ENCODE measurements around the gene CPS1. TPM values are rescaled to one million over a fixed set of nuclear protein-coding genes. Genes with fewer than 3 reads are reported as not detected.

Gene CPS1
- total RNA-seq, 4 donors from 2014 or later: 1.5 to 2.4 (median 1.8) TPM

DNA sequence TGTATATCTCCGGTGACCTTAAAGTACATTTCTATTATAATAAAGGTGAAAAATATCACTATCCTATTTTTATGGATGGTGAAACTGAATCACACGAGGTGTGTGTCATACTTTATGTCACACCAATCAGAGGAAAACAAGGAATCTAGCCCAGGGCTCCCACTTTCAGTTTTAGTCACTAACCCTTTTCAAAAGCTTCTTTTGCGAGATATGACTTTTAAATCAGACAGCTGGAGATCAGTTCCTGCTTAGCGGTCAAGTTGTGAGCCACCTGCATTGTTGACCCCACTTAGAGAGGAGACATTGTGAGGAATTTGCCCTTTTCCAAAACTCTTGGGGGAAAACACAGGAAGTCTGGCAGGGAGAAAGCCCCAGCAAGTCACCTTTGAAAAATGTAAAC, 70.5 kb downstream of the CPS1 start:
- ATAC-seq: no peak
- Histone ChIP-seq H3K36me3 (no peaks in the 10 kb centered on the region), H3K4me1 (no peaks in the 10 kb centered on the region), H3K9me3 (no peaks in the 10 kb centered on the region), H3K27ac (no peak overlapping the region), H3K4me3 (no peak overlapping the region), H3K27me3 (no peaks in the 10 kb centered on the region)
- WGBS, 2 donors (ENCODE audit: low coverage in 1 of 2): 43 to 49% methylated on average over 4 of the region's 4 CpGs
- TF ChIP-seq EP300 (IDR thresholded peaks at IDR 0.05) (no peak), POLR2AphosphoS5 (IDR thresholded peaks at IDR 0.05) (no peak), POLR2A (IDR thresholded peaks at IDR 0.05) (no peak), CTCF (IDR thresholded peaks at IDR 0.05) (no peak)

DNA sequence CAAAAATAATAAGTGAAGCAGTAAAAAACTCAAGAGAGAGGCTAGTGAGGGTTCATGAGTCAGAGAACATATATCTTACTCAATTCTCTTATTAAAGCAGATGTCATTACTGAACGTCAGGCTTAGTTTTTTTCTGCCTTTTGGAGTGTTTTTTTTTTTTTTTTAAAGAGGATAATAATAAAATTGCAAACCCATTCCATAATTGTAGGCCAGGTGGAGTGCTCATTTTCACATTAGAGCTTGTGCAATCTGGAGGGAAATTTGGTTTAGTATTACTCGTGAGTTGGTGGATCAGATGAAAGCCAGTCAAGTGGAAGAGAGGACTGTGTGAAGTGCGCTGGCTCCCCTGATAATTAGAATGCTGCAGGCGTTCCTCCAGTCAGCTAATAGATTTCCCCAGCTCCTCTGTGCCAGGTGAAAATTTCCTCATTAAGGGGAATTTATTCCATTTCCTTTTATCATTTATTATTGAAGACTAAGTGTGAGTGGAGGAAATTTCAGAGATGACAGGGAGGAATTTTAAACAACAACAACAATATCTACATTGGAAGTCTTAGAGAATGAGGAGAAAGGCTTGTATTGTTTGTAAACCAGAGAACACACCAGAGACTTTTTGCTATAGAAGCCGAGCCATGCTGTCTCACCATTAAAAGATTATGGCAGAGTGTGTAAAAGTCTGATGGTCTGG, 74.6 kb downstream of the CPS1 start:
- Histone ChIP-seq H3K4me1 (no peaks in the 10 kb centered on the region), H3K9me3 (no peaks in the 10 kb centered on the region), H3K27ac (no peak overlapping the region), H3K36me3 (no peaks in the 10 kb centered on the region), H3K4me3 (no peak overlapping the region), H3K27me3 (no peaks in the 10 kb centered on the region)
- TF ChIP-seq POLR2AphosphoS5 (IDR thresholded peaks at IDR 0.05): no peak
- TF ChIP-seq EP300 (IDR thresholded peaks at IDR 0.05): no peak
- no peak for TF ChIP-seq CTCF (IDR thresholded peaks at IDR 0.05)
- no peak for TF ChIP-seq POLR2A (IDR thresholded peaks at IDR 0.05)
- 33 to 55% methylated on average over 5 of the region's 5 CpGs for WGBS, 2 donors (ENCODE audit: low coverage in 1 of 2)
- no peak for ATAC-seq

DNA sequence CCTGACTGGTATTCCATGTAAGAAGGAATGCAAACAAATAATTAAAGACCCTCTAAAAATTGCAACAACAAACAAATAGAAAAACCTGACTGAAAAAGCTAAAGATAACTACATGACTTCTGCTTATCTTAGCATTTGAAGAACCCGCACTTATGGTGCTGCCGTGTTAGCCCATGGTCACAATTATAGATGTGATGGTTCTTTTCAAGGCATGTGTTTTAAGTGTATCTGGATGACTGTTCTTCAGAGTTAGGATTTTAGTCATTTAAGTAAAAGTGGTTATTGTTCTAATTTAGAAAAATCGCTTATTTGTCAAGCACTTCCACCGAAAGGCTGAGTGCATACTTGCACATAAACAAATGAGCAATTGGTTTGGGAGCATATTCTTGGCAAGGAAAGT, 77.3 kb downstream of the CPS1 start:
- H3K27ac ChIP-seq: no peak overlapping the region
- H3K27me3 ChIP-seq: no peaks in the 10 kb centered on the region
- no peaks in the 10 kb centered on the region for H3K9me3 ChIP-seq
- no peak overlapping the region for H3K4me3 ChIP-seq
- no peak for TF ChIP-seq CTCF (IDR thresholded peaks at IDR 0.05)
- no peak for TF ChIP-seq POLR2AphosphoS5 (IDR thresholded peaks at IDR 0.05)
- TF ChIP-seq EP300 (IDR thresholded peaks at IDR 0.05): no peak
- no peak for TF ChIP-seq POLR2A (IDR thresholded peaks at IDR 0.05)
- no peaks in the 10 kb centered on the region for H3K4me1 ChIP-seq
- ATAC-seq: no peak
- 79 to 87% methylated on average over 4 of the region's 4 CpGs for WGBS, 2 donors (ENCODE audit: low coverage in 1 of 2)
- H3K36me3 ChIP-seq: no peaks in the 10 kb centered on the region

DNA sequence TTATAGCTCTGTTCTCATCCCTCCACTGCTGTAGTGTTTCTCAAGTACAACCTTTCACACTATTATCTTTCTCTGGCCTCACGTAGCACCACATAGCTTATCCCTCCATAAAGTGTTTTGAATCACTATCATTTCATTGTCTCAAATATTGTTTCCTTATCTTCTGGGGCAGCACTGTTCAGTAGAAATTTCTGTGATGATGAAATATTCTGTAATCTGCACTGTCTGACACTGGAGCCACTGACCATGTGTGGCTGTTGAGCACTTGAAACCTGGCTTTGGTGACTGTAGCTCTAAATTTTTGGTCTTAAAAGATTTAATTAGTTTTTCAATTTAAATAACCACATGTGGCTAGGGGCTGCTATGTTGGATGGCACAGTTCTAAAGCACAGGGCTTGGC, 78.9 kb downstream of the CPS1 start:
- no peaks in the 10 kb centered on the region for H3K4me1 ChIP-seq
- 77 to 80% methylated on average over 1 of the region's 1 CpG for WGBS, 2 donors (ENCODE audit: low coverage in 1 of 2)
- TF ChIP-seq EP300 (IDR thresholded peaks at IDR 0.05) (no peak), POLR2A (IDR thresholded peaks at IDR 0.05) (no peak), CTCF (IDR thresholded peaks at IDR 0.05) (no peak), POLR2AphosphoS5 (IDR thresholded peaks at IDR 0.05) (no peak)

GRCh38 chr2:210642333-210642732, 85.9 kb downstream of the CPS1 start:
- no peak for TF ChIP-seq CTCF (IDR thresholded peaks at IDR 0.05)
- TF ChIP-seq EP300 (IDR thresholded peaks at IDR 0.05): no peak
- H3K9me3 ChIP-seq: no peaks in the 10 kb centered on the region
- 28 to 34% methylated on average over 2 of the region's 4 CpGs for WGBS, 2 donors (ENCODE audit: low coverage in 1 of 2)
- no peak overlapping the region for H3K27ac ChIP-seq
- ATAC-seq: no peak
- no peaks in the 10 kb centered on the region for H3K36me3 ChIP-seq
- no peaks in the 10 kb centered on the region for H3K27me3 ChIP-seq
- no peak overlapping the region for H3K4me3 ChIP-seq
- H3K4me1 ChIP-seq: no peaks in the 10 kb centered on the region

More for the DNA sequence above, 78.9 kb downstream of the CPS1 start:
- H3K4me3 ChIP-seq: no peak overlapping the region
- H3K9me3 ChIP-seq: no peaks in the 10 kb centered on the region
- no peaks in the 10 kb centered on the region for H3K36me3 ChIP-seq
- no peaks in the 10 kb centered on the region for H3K27me3 ChIP-seq
- no peak for ATAC-seq
- no peak overlapping the region for H3K27ac ChIP-seq

Data from gastroesophageal sphincter (tissue), 4 donors.